Ureter (tissue), 1 donor: ENCODE results near the gene SCN1B. TPM values are rescaled to one million over a fixed set of nuclear protein-coding genes. Genes with fewer than 3 reads are reported as not detected.
A peak's percentile ranks its signal among the peaks of the same experiment; 100 is the strongest.
"Not testable (repeated sequence)": the region's sequence is repeated elsewhere in the genome, so short reads cannot be mapped to it uniquely, and the experiment has no call there.

ENCODE experiments used
- DNase-seq: peaks from one replicate; pipeline ENCODE4 v3.0.0-alpha.2; 2020; ENCODE audit warnings: low spot score
- total RNA-seq: library from RNA; stranded (reverse); gene quantifications from one replicate; pipeline ENCODE4 v1.2.4, GENCODE V29; 2023
- donor health status: DM: yes; HTN: yes; CAD: no.

SCN1B gene
- total RNA-seq, 1 donor from 2014 or later, result 9.8 TPM

DNA sequence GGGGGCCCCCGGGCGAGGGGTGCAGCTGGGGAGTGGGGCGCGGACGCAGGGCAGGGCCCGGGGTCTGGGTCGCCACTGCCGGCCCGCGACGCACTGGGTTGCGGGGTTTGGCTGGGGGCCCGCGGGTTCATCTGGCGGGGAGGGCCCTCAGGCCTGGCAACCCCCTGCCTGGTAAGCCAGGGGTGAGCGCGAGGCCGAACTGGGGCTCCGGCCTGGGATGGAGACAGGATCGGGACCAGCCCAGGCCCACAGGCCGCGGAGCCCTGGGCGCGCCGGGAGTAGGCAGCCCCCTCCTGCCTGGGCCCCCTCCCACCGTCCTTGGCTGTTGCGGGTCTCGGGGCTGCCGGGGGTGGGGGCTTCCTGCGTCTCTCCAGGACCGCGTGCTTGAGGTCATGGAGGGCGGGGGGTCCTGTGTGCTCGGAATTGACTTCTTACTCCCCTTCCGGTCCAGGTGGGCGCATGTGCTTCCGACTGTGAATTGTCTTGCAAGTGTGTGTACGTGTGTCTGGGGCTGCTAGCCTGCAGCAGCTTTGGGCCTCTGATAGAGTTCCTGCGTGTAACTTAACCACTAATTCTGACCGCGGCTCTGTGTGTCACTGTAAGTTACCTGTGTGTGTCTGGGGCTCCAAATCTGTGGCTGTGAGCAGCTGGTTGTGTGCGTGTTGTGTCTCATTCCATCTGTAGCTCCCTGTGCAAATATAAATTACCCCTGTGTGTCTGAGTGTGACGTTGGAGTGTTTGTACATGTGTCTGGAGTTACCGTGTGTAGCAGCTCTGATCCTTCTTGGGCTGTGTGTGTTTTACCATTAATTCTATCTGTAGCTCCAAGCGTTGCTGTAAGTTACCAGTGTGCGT lies 29.4 kb upstream of the SCN1B start:
- DNase-seq, result no peak

DNA sequence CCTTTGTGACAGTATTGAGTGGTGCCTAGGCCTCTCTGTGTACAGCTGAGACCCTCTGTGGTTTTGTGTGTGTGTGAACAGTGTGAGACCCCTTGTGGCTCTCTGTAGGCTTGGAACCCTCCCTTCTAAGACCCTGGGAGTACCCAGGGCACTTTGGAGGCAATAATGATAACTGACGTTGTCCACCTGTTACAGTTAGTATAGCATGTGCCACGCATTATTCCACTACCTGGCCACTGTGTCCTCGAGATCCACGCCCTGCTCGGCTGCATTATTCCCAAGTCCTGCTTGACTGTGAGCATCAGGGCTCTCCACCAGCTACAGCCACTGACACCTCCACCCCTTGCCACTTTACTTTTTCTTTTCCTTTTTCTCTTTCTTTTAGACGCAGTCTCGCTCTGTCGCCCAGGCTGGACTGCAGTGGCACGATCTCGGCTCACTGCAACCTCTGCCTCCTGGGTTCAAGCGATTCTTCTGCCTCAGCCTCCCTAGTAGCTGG lies 28.2 kb upstream of the SCN1B start:
- no peak for DNase-seq

- DNase-seq, result no peak
Observed at GRCh38 chr19:35004517-35005255, 25.6 kb upstream of the SCN1B start.

- DNase-seq, result no peak
Observed at GRCh38 chr19:35005256-35005977, 24.9 kb upstream of the SCN1B start.

DNA sequence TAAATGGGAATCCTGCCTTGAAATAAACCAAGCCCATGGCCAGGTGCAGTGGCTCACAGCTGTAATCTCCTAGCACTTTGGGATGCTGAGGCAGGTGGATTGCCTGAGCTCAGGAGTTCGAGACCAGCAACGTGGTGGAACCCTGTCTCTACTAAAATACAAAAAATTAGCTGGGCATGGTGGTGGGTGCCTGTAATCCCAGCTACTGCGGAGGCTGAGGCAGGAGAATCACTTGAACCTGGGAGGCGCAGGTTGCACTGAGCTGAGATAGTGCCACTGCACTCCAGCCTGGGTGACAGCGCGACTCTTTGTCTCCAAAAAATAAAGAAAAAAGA lies 24.3 kb upstream of the SCN1B start:
- not testable (repeated sequence) for DNase-seq

GRCh38 chr19:35006342-35006998 lies 23.8 kb upstream of the SCN1B start:
- DNase-seq, result no peak

- no peak for DNase-seq
Observed at GRCh38 chr19:35006999-35007365, 23.3 kb upstream of the SCN1B start.

DNA sequence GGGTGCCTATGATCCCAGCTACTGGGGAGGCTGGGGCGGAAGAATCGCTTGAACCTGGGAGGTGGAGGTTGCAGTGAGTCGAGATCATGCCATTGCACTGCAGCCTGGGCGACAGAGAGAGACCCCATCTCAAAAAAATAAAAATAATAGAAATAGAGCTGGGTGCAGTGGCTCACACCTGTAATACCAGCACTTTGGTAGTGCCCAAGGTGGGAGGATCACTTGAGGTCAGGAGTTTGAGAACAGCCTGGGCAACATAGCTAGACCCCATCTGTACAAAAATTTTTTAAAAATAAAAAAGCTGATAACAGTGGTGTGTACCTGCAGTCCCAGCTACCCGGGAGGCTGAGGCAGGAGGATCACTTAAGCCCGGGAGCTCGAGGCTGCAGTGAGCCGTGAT lies 22.8 kb upstream of the SCN1B start:
- DNase-seq, result not testable (repeated sequence)

DNA sequence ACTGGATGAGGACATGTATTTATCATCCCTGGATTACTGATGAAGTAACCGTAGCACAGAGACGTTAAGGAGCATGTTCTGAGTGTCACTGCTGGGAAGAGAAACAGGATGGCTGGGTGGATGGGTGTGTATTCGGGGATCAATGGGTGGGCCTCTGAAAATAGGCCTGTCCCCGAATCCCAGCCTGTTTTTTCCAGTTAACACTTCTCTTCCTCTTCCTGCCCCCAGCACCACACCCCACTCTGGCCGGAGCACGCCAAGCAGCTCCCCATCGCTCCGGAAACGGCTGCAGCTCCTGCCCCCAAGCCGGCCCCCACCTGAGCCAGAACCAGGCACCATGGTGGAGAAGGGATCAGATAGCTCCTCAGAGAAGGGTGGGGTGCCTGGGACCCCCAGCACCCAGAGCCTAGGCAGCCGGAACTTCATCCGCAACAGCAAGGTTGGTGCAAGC lies 21.4 kb upstream of the SCN1B start:
- DNase-seq, result no peak

DNA sequence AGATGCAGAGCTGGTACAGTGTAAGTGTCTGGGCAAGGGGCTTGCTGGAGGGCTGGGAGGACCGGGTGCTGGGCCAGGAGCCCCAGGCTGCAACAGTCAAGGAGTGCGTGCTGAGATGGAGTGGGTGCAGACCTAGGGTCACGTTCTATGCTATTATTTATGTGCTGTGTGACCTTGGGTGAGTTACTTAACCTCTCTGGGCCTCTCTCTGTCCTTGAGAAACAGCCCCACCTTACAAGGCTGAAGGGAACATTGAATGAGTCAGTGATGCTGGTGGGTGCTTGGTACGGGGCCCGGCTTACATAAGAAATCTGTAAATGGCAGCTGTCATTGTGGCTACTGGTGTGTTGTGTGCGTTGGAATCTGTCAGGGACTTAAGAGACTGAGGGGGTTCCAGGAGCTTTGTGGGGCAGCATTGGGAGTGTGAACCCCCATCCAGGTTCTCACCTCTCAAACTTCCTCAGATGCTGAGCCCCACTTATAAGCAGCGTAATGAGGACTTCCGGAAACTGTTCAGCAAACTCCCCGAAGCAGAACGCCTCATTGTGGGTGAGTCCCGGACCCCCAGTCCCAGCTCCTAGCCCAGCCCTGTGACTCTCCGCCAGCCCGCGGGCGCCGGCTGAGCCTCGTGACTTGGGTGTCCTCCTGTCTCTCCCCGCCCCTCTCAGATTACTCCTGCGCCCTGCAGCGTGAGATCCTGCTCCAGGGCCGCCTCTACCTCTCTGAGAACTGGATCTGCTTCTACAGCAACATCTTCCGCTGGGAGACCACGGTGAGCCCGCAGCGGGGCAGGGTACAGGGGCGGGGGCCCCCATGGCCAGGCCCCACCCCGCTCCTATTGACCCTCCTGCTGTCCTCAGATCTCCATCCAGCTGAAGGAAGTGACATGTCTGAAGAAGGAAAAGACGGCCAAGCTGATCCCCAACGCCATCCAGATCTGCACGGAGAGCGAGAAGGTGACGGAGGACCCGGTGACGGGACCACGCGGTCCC lies 20.6 kb upstream of the SCN1B start:
- DNase-seq, result no peak

- DNase-seq, result no peak
Observed at GRCh38 chr19:35011091-35011689, 19.1 kb upstream of the SCN1B start.

GRCh38 chr19:35011737-35012682 lies 18.3 kb upstream of the SCN1B start:
- DNase-seq, result no peak

GRCh38 chr19:35013041-35013819 lies 17.0 kb upstream of the SCN1B start:
- DNase-seq, result peak; percentile 76

- DNase-seq, result no peak
Observed at GRCh38 chr19:35013820-35014754, 16.2 kb upstream of the SCN1B start.

DNA sequence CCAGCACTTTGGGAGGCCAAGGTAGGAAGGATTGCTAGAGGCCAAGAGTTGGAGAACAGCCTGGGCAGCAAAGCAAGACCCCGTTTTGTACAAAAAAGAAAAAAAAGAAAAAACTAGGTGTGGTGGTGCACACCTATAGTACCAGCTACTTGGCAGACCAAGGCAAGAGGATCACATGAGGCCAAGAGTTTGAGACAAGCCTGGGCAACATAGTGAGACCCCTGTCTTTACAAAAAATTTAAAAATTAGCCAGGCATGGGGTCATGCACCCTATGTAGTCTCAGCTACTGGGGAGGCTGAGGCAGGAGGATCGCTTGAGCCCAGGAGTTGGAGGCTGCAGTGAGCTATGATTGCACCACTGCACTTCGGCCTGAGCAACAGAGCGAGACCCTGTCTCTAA lies 15.5 kb upstream of the SCN1B start:
- DNase-seq, result not testable (repeated sequence)

DNA sequence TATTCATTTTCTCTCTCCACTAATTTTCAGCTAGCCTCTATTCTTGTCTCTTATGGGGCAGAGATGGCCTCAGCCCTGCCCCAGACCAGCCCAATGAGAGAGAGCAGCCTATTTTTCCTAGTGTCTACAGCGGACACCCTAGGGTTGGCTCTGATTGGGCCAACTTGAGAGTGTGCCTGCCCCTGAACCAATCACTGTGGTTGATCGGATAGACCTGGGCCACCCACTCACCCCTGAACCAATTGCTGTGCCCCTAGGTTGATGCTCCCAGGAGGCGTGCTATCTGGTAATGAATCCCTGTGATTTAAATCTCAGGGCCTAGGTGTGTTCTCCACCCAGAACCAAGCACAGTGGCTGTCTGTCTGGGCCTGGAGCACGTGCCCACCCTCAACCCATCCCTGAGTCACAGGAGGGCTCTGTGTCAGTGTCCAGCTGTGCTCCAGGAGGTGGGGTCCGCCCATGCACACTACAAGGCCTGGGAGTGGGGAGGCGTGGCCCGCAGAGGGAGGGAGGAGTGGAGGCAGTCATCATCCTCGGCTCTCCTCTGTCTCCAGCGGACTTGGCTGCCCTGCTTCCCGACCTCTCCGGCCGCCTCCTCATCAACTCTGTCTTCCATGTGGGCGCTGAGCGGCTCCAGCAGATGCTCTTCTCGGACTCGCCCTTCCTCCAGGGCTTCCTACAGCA lies 14.9 kb upstream of the SCN1B start:
- no peak for DNase-seq
